H1 (cell line): ENCODE results near the gene CCDC198. TPM values are rescaled to one million over a fixed set of nuclear protein-coding genes. Genes with fewer than 3 reads are reported as not detected.

Source experiments
- ASH2L ChIP-seq: fragments of 200-600, 300-600 bp; sonication (generic); IDR thresholded peaks from one replicate; pipeline ENCODE4 v1.7.1; 2017; ENCODE audit warnings: low read length
- JUND ChIP-seq: IDR thresholded peaks from 2 replicates; pipeline ENCODE4 v1.6.1; 2011; ENCODE audit warnings: mild to moderate bottlenecking, improper control_type of control experiment, low read length
- SIRT6 ChIP-seq: IDR thresholded peaks from one replicate; pipeline ENCODE4 v1.7.1; 2012; ENCODE audit warnings: low read length, inconsistent platforms
- TAF7 ChIP-seq: optimal IDR thresholded peaks from 2 replicates; pipeline ENCODE3; 2011; ENCODE audit warnings: low read depth, mild to moderate bottlenecking, inconsistent platforms, low read length, moderate library complexity, borderline replicate concordance
- polyA plus RNA-seq, 7 experiments: library from polyadenylated mRNA; depleted of rRNA in 3 of 7; stranded (reverse) in 5 of 7; unstranded in 2 of 7; fragments of >200 nt in 5 of 7; fragments of 200-250 nt in 2 of 7; gene quantifications; 1 replicate in 5 of 7; 2 replicates in 1 of 7; 4 replicates in 1 of 7; pipeline versions ENCODE4 v1.2.1 to v1.2.3, GENCODE V29; 2011 to 2013; ENCODE audit warnings: missing spikeins in 2 of 7, mixed read lengths in 2 of 7
- total RNA-seq: library from RNA; stranded (reverse); fragmentation: NEBNext Ultra II Directional; extraction: Animal tissue kit (Norgen Biotek cat#: 25700); gene quantifications from 2 replicates; pipeline ENCODE4 v1.2.1, GENCODE V29; 2021
- TF ChIP-seq, protein P1 (sequence below): fragments of 300-600 bp; sonication (generic); IDR thresholded peaks from 2 replicates; pipeline ENCODE4 v1.7.1; 2012; ENCODE audit warnings: low read length, moderate library complexity, mild to moderate bottlenecking, inconsistent platforms; ENCODE audit not compliant: insufficient replicate concordance

Gene CCDC198
- total and polyA plus RNA-seq, 2 of the 8 experiments (the other 6 are each of a cell fraction or from before 2014, with no cell fraction given), result not detected

DNA sequence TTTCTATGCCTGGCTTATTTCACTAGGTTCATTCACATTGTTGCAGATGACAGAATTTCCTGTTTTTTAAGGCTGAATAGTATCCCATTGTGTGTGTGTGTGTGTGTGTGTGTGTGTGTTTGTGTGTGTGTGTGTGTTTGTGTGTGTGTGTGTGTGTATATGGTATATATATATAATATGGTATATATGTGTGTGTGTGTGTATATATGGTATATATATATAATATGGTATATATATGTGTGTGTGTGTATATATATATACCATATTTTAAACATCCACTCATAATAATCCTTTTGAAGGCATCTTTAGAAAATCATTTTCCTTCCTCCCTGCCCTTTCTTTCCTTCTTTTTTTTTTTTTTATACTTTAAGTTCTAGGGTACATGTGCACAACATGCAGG, 5.0 kb upstream of the CCDC198 start (continued):
- TF ChIP-seq, protein P1, sequence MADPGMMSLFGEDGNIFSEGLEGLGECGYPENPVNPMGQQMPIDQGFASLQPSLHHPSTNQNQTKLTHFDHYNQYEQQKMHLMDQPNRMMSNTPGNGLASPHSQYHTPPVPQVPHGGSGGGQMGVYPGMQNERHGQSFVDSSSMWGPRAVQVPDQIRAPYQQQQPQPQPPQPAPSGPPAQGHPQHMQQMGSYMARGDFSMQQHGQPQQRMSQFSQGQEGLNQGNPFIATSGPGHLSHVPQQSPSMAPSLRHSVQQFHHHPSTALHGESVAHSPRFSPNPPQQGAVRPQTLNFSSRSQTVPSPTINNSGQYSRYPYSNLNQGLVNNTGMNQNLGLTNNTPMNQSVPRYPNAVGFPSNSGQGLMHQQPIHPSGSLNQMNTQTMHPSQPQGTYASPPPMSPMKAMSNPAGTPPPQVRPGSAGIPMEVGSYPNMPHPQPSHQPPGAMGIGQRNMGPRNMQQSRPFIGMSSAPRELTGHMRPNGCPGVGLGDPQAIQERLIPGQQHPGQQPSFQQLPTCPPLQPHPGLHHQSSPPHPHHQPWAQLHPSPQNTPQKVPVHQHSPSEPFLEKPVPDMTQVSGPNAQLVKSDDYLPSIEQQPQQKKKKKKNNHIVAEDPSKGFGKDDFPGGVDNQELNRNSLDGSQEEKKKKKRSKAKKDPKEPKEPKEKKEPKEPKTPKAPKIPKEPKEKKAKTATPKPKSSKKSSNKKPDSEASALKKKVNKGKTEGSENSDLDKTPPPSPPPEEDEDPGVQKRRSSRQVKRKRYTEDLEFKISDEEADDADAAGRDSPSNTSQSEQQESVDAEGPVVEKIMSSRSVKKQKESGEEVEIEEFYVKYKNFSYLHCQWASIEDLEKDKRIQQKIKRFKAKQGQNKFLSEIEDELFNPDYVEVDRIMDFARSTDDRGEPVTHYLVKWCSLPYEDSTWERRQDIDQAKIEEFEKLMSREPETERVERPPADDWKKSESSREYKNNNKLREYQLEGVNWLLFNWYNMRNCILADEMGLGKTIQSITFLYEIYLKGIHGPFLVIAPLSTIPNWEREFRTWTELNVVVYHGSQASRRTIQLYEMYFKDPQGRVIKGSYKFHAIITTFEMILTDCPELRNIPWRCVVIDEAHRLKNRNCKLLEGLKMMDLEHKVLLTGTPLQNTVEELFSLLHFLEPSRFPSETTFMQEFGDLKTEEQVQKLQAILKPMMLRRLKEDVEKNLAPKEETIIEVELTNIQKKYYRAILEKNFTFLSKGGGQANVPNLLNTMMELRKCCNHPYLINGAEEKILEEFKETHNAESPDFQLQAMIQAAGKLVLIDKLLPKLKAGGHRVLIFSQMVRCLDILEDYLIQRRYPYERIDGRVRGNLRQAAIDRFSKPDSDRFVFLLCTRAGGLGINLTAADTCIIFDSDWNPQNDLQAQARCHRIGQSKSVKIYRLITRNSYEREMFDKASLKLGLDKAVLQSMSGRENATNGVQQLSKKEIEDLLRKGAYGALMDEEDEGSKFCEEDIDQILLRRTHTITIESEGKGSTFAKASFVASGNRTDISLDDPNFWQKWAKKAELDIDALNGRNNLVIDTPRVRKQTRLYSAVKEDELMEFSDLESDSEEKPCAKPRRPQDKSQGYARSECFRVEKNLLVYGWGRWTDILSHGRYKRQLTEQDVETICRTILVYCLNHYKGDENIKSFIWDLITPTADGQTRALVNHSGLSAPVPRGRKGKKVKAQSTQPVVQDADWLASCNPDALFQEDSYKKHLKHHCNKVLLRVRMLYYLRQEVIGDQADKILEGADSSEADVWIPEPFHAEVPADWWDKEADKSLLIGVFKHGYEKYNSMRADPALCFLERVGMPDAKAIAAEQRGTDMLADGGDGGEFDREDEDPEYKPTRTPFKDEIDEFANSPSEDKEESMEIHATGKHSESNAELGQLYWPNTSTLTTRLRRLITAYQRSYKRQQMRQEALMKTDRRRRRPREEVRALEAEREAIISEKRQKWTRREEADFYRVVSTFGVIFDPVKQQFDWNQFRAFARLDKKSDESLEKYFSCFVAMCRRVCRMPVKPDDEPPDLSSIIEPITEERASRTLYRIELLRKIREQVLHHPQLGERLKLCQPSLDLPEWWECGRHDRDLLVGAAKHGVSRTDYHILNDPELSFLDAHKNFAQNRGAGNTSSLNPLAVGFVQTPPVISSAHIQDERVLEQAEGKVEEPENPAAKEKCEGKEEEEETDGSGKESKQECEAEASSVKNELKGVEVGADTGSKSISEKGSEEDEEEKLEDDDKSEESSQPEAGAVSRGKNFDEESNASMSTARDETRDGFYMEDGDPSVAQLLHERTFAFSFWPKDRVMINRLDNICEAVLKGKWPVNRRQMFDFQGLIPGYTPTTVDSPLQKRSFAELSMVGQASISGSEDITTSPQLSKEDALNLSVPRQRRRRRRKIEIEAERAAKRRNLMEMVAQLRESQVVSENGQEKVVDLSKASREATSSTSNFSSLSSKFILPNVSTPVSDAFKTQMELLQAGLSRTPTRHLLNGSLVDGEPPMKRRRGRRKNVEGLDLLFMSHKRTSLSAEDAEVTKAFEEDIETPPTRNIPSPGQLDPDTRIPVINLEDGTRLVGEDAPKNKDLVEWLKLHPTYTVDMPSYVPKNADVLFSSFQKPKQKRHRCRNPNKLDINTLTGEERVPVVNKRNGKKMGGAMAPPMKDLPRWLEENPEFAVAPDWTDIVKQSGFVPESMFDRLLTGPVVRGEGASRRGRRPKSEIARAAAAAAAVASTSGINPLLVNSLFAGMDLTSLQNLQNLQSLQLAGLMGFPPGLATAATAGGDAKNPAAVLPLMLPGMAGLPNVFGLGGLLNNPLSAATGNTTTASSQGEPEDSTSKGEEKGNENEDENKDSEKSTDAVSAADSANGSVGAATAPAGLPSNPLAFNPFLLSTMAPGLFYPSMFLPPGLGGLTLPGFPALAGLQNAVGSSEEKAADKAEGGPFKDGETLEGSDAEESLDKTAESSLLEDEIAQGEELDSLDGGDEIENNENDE, result no peak
- TF ChIP-seq JUND (no peak), ASH2L (no peak), TAF7 (no peak), SIRT6 (no peak)
